HEK293 (cell line): Measurements from ENCODE around the gene TMOD1.

Experiments
- CTCF ChIA-PET: fragments of 350-600 bp; formaldehyde crosslinking; extraction: SDS; loops from one replicate; lab custom pipeline; 2021; ENCODE audit warnings: antibody characterized with exemption; lab: Yijun Ruan, JAX
- POLR2A ChIA-PET: fragments of 300-600 bp; formaldehyde crosslinking; extraction: SDS; loops from one replicate; lab custom pipeline; 2020; ENCODE audit warnings: antibody characterized with exemption, inconsistent platforms; lab: Yijun Ruan, JAX
- H3K27ac ChIP-seq: fragments of 200-500 bp; sonication (Bioruptor generic); 2 replicates; pipeline ENCODE4 v1.5.1; 2014; ENCODE audit warnings: low read depth, low read length, control low read depth, inconsistent platforms; ENCODE audit errors: extremely low read depth
- H3K36me3 ChIP-seq, 2 experiments: fragments of 200-500 bp in 1 of 2; sonication (Bioruptor generic) in 1 of 2; 1 replicate in 1 of 2; 2 replicates in 1 of 2; pipeline ENCODE4 v1.5.1; 2014 to 2017; ENCODE audit warnings: inconsistent platforms in 2 of 2, low read length in 2 of 2; ENCODE audit not compliant: control insufficient read depth in 2 of 2, insufficient read depth in 1 of 2
- H3K4me1 ChIP-seq: fragments of 200-500 bp; sonication (Bioruptor generic); 2 replicates; pipeline ENCODE4 v1.5.1; 2014; ENCODE audit warnings: mild to moderate bottlenecking, low read length, inconsistent platforms; ENCODE audit not compliant: control insufficient read depth, insufficient read depth
- H3K4me3 ChIP-seq: 2 replicates; pipeline ENCODE4 v1.5.1; 2011; ENCODE audit warnings: low read depth, mild to moderate bottlenecking, control low read depth, low read length, moderate library complexity
- H3K9me3 ChIP-seq: fragments of 200-500 bp; sonication (Bioruptor generic); 2 replicates; pipeline ENCODE4 v1.5.1; 2014; ENCODE audit warnings: low read depth, low read length, inconsistent platforms; ENCODE audit not compliant: control insufficient read depth, insufficient read depth
- EGR2 ChIP-seq: fragments of 450-650 bp; formaldehyde crosslinking; IDR thresholded peaks from 2 replicates; pipeline ENCODE4 v1.5.1; 2016; ENCODE audit warnings: low read depth, missing biosample characterization, missing genetic modification characterization
- MEIS1 ChIP-seq: sonication (generic); formaldehyde crosslinking; IDR thresholded peaks from 2 replicates; pipeline ENCODE4 v1.8.1; 2022; ENCODE audit warnings: missing genetic modification reagents, mild to moderate bottlenecking, borderline replicate concordance
- REPIN1 ChIP-seq: fragments of 450-650 bp; formaldehyde crosslinking; IDR thresholded peaks from 2 replicates; pipeline ENCODE4 v1.5.1; 2017; ENCODE audit warnings: missing biosample characterization, missing genetic modification characterization, low read depth
- TCF7L2 ChIP-seq: IDR thresholded peaks from 2 replicates; pipeline ENCODE4 v1.6.1; 2011; ENCODE audit warnings: low read depth, mild to moderate bottlenecking, inconsistent platforms, low read length, moderate library complexity, borderline replicate concordance
- ZBTB20 ChIP-seq: fragments of 450-650 bp; formaldehyde crosslinking; IDR thresholded peaks from 2 replicates; pipeline ENCODE4 v1.5.1; 2016; ENCODE audit warnings: missing biosample characterization, missing genetic modification characterization
- ZBTB8A ChIP-seq: fragments of 450-650 bp; formaldehyde crosslinking; IDR thresholded peaks from 2 replicates; pipeline ENCODE4 v1.5.1; 2016; ENCODE audit warnings: missing biosample characterization, missing genetic modification characterization
- ZFHX2 ChIP-seq: fragments of 450-650 bp; formaldehyde crosslinking; conservative IDR thresholded peaks from 2 replicates; pipeline ENCODE4 v1.5.1; 2016; ENCODE audit warnings: missing biosample characterization, missing genetic modification characterization
- ZFP37 ChIP-seq: fragments of 450-650 bp; formaldehyde crosslinking; IDR thresholded peaks from 2 replicates; pipeline ENCODE4 v1.5.1; 2016; ENCODE audit warnings: missing biosample characterization, missing genetic modification characterization
- ZIC2 ChIP-seq: fragments of 450-650 bp; formaldehyde crosslinking; IDR thresholded peaks from 2 replicates; pipeline ENCODE4 v1.5.1; 2016; ENCODE audit warnings: missing biosample characterization, missing genetic modification characterization
- ZNF121 ChIP-seq: fragments of 450-650 bp; formaldehyde crosslinking; IDR thresholded peaks from 2 replicates; pipeline ENCODE4 v1.5.1; 2016; ENCODE audit warnings: missing biosample characterization, missing genetic modification characterization
- ZNF239 ChIP-seq: fragments of 450-650 bp; formaldehyde crosslinking; IDR thresholded peaks from 2 replicates; pipeline ENCODE4 v1.5.1; 2016; ENCODE audit warnings: missing biosample characterization, missing genetic modification characterization
- ZNF335 ChIP-seq: fragments of 450-650 bp; formaldehyde crosslinking; conservative IDR thresholded peaks from 2 replicates; pipeline ENCODE4 v1.5.1; 2016; ENCODE audit warnings: missing biosample characterization, missing genetic modification characterization
- ZNF664 ChIP-seq: fragments of 450-650 bp; formaldehyde crosslinking; IDR thresholded peaks from 2 replicates; pipeline ENCODE4 v1.5.1; 2016; ENCODE audit warnings: missing biosample characterization, missing genetic modification characterization
- ZNF777 ChIP-seq: fragments of 450-650 bp; formaldehyde crosslinking; IDR thresholded peaks from 2 replicates; pipeline ENCODE4 v1.5.1; 2017; ENCODE audit warnings: missing biosample characterization, missing genetic modification characterization, borderline replicate concordance
- TF ChIP-seq, protein P1 (sequence below): fragments of 450-650 bp; formaldehyde crosslinking; IDR thresholded peaks from 2 replicates; pipeline ENCODE4 v1.5.1; 2016; ENCODE audit warnings: missing biosample characterization, missing genetic modification characterization
- TF ChIP-seq, protein P2 (sequence below): fragments of 450-650 bp; formaldehyde crosslinking; optimal IDR thresholded peaks from 2 replicates; pipeline ENCODE3; 2016; ENCODE audit warnings: missing biosample characterization, mild to moderate bottlenecking, missing genetic modification characterization
- TF ChIP-seq, protein P3 (sequence below): fragments of 450-650 bp; formaldehyde crosslinking; IDR thresholded peaks from 2 replicates; pipeline ENCODE4 v1.5.1; 2016; ENCODE audit warnings: missing biosample characterization, missing genetic modification characterization
- TF ChIP-seq, protein P4 (sequence below): fragments of 450-650 bp; formaldehyde crosslinking; IDR thresholded peaks from 2 replicates; pipeline ENCODE4 v1.5.1; 2017; ENCODE audit warnings: missing biosample characterization, missing genetic modification characterization

The TMOD1 gene

DNA sequence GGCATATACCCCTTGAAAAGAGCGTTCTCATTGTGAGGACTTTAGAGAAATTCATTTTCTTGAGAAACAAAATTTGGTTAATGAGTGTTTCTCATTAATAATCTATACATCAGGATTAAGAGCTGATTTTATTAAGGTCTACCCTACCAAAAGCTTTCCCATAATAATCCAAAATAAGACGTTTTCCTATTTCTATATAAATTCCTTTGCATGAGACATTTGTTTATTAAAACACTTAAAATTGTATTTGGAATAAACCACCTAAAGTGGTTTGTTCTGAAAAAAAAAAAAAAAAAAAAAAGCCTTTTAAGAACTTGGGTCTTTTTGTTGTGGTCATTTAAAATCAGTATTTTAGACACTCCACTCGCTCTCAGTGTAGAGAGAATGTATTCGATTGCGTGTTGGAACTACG lies 695 bp upstream of the TMOD1 start:
- Histone ChIP-seq H3K9me3 (no peaks in the 10 kb centered on the region), H3K4me1 (peaks cover 3% of the 10 kb centered on the region; the same call in 1 of the 2 replicates), H3K36me3 (peaks cover 0 to 9% of the 10 kb centered on the region in 2 experiments; a peak in 1 of 3 replicates), H3K27ac (no peak overlapping the region), H3K4me3 (peak overlapping the region; percentile 71)
- TF ChIP-seq, protein P1, sequence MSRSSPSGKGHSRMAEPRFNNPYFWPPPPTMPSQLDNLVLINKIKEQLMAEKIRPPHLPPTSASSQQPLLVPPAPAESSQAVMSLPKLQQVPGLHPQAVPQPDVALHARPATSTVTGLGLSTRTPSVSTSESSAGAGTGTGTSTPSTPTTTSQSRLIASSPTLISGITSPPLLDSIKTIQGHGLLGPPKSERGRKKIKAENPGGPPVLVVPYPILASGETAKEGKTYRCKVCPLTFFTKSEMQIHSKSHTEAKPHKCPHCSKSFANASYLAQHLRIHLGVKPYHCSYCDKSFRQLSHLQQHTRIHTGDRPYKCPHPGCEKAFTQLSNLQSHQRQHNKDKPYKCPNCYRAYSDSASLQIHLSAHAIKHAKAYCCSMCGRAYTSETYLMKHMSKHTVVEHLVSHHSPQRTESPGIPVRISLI (tag by site-specific recombination) = 0 out of 2 replicates have a peak, but pooled peaks have one; percentile 22
- no peak for TF ChIP-seq ZNF664
- POLR2A ChIA-PET = interaction anchor here (0.6 to 2.1 kb wide), 4 partner anchors 18 to 555 kb away, joined by 3 to 8 read pairs (median 4); partner anchors contain the start of gene NANS
- CTCF ChIA-PET = interaction anchor here (0.6 to 4.8 kb wide), 14 partner anchors 12 to 154 kb away, joined by 3 to 45 read pairs (median 5); partner anchors contain the start of gene TDRD7

DNA sequence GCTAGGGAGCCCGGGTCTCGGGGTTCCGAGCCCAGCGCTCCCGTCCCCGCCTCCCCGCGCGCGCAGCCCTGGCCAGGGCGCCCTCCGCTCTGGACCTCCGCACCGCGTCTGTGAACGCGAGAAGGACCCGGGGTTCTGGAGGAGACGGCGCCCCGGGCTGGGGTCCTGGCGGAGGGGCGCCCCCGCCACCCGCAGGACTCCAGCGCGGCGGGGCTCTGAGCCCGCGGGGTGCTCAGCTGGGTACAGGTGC lies 431 bp downstream of the TMOD1 start:
- TF ChIP-seq ZIC2 (tag by site-specific recombination) (peak; percentile 68), ZNF239 (tag by site-specific recombination) (no peak), ZFP37 (no peak), ZNF121 (no peak), ZBTB8A (tag by site-specific recombination) (peak; percentile 15; the same call in 1 of the 2 replicates), ZBTB20 (peak; percentile 77; the same call in 1 of the 2 replicates), REPIN1 (no peak), ZNF777 (tag by site-specific recombination) (no peak), MEIS1 (CRISPR knock-in tag) (no peak)
- TF ChIP-seq, protein P2, sequence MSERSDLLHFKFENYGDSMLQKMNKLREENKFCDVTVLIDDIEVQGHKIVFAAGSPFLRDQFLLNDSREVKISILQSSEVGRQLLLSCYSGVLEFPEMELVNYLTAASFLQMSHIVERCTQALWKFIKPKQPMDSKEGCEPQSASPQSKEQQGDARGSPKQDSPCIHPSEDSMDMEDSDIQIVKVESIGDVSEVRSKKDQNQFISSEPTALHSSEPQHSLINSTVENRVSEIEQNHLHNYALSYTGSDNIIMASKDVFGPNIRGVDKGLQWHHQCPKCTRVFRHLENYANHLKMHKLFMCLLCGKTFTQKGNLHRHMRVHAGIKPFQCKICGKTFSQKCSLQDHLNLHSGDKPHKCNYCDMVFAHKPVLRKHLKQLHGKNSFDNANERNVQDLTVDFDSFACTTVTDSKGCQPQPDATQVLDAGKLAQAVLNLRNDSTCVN = peak; percentile 22
- ChIA-PET POLR2A (interaction anchor here (1.3 to 2.1 kb wide), 4 partner anchors 15 to 131 kb away, joined by 4 to 10 read pairs (median 7); partner anchors contain the start of genes NCBP1 and TSTD2), CTCF (interaction anchor here (0.7 to 4.8 kb wide), 8 partner anchors 15 to 108 kb away, joined by 3 to 45 read pairs (median 8); partner anchors contain the start of gene TDRD7)
- Histone ChIP-seq H3K4me1 (peaks cover 3% of the 10 kb centered on the region; the same call in 1 of the 2 replicates), H3K4me3 (peak overlapping the region; percentile 71), H3K27ac (peak overlapping the region; percentile 63; the same call in 1 of the 2 replicates), H3K36me3 (peaks cover 0 to 4% of the 10 kb centered on the region in 2 experiments; a peak in 1 of 3 replicates), H3K9me3 (no peaks in the 10 kb centered on the region)

DNA sequence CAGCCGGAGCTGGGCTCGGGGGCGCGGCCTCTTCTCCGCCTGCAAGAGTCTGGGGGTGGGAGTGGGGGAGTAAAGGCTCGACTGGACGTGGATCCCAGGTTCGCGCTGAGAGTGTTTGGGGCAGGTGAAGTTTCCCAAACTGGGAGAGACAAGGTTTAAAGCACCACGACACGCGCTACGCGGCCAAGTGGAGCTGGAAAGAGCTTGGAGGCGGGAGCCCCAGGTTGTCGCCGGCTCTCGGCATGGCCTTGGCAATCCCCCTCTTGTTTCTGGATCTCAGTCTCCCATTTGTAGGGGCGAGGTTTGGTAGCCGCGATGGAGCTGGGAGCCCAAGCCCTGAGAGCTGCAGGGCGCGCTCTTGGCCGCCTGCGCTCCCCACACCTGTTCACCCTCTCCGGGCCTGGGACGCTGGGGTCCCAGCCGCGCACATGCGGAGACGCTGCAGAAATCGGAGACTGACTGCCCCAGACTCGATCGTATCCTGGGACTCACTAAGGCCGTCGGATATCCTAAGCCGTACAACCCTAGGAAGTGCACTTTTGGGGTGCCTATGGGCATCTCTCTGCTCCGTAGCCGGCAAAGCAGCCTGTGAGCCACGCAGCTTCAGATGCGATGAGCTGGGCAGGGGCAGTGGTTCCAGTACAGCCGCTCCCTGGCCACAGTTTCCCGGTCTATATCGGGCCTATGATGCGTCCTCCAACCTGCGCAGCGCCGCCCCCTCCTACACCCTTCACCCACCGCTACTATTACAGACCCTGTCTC lies 937 bp downstream of the TMOD1 start:
- H3K9me3 ChIP-seq = no peaks in the 10 kb centered on the region
- TF ChIP-seq, protein P3, sequence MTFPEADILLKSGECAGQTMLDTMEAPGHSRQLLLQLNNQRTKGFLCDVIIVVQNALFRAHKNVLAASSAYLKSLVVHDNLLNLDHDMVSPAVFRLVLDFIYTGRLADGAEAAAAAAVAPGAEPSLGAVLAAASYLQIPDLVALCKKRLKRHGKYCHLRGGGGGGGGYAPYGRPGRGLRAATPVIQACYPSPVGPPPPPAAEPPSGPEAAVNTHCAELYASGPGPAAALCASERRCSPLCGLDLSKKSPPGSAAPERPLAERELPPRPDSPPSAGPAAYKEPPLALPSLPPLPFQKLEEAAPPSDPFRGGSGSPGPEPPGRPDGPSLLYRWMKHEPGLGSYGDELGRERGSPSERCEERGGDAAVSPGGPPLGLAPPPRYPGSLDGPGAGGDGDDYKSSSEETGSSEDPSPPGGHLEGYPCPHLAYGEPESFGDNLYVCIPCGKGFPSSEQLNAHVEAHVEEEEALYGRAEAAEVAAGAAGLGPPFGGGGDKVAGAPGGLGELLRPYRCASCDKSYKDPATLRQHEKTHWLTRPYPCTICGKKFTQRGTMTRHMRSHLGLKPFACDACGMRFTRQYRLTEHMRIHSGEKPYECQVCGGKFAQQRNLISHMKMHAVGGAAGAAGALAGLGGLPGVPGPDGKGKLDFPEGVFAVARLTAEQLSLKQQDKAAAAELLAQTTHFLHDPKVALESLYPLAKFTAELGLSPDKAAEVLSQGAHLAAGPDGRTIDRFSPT (tag by site-specific recombination) = peak; percentile 51; the same call in 1 of the 2 replicates
- no peak; the same call in 1 of the 2 replicates for TF ChIP-seq ZBTB20
- TF ChIP-seq EGR2 (tag by site-specific recombination) = 0 out of 2 replicates have a peak, but pooled peaks have one; percentile 40
- TF ChIP-seq, protein P4, sequence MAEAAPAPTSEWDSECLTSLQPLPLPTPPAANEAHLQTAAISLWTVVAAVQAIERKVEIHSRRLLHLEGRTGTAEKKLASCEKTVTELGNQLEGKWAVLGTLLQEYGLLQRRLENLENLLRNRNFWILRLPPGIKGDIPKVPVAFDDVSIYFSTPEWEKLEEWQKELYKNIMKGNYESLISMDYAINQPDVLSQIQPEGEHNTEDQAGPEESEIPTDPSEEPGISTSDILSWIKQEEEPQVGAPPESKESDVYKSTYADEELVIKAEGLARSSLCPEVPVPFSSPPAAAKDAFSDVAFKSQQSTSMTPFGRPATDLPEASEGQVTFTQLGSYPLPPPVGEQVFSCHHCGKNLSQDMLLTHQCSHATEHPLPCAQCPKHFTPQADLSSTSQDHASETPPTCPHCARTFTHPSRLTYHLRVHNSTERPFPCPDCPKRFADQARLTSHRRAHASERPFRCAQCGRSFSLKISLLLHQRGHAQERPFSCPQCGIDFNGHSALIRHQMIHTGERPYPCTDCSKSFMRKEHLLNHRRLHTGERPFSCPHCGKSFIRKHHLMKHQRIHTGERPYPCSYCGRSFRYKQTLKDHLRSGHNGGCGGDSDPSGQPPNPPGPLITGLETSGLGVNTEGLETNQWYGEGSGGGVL = peak; percentile 33; the same call in 1 of the 2 replicates
- TF ChIP-seq TCF7L2 = no peak
- TF ChIP-seq ZFHX2 (tag by site-specific recombination) = peak; percentile 71
- peak; percentile 59 for TF ChIP-seq ZNF335
- H3K27ac ChIP-seq = peak overlapping the region; percentile 63; the same call in 1 of the 2 replicates
- H3K4me1 ChIP-seq = peaks cover 3% of the 10 kb centered on the region; the same call in 1 of the 2 replicates
- H3K36me3 ChIP-seq = peaks cover 0 to 4% of the 10 kb centered on the region in 2 experiments; a peak in 1 of 3 replicates
- H3K4me3 ChIP-seq = peak overlapping the region; percentile 71
- CTCF ChIA-PET = interaction anchor here (0.7 to 4.8 kb wide), 10 partner anchors 16 to 108 kb away, joined by 3 to 45 read pairs (median 6); partner anchors contain the start of gene TDRD7
- POLR2A ChIA-PET = interaction anchor here (1.3 to 2.1 kb wide), 5 partner anchors 16 to 131 kb away, joined by 3 to 10 read pairs (median 6); partner anchors contain the start of genes NCBP1 and TSTD2
